ENCODE measurements around the gene HSD17B12. TPM values are rescaled to one million over a fixed set of nuclear protein-coding genes. Genes with fewer than 3 reads are reported as not detected.
A peak's percentile ranks its signal among the peaks of the same experiment; 100 is the strongest.

The HSD17B12 gene
- total RNA-seq, 4 donors from 2014 or later: 27.9 to 161 (median 99.8) TPM

GRCh38 chr11:43706631-43707030, 26.1 kb downstream of the HSD17B12 start:
- no peaks in the 10 kb centered on the region for H3K36me3 ChIP-seq
- no peak overlapping the region for H3K27ac ChIP-seq
- no peak for TF ChIP-seq POLR2A (IDR thresholded peaks at IDR 0.05)
- no peak for TF ChIP-seq CTCF (IDR thresholded peaks at IDR 0.05)
- H3K9me3 ChIP-seq: peaks cover 0 to 6% of the 10 kb centered on the region in 2 donors
- H3K27me3 ChIP-seq: no peaks in the 10 kb centered on the region
- no peak for DNase-seq
- no peaks in the 10 kb centered on the region for H3K4me1 ChIP-seq
- intact Hi-C loops (cut with DNase I; ENCODE audit: low total_unique reads): no loop called here
- H3K4me3 ChIP-seq: no peak overlapping the region

- TF ChIP-seq POLR2A (IDR thresholded peaks at IDR 0.05) (no peak), CTCF (IDR thresholded peaks at IDR 0.05) (peak in 1 of 4 experiments; percentile 27)
- no peak for DNase-seq
Measured at GRCh38 chr11:43708776-43709175, 28.2 kb downstream of the HSD17B12 start.

GRCh38 chr11:43709689-43710088, 29.2 kb downstream of the HSD17B12 start:
- no peaks in the 10 kb centered on the region for H3K36me3 ChIP-seq
- no peak overlapping the region for H3K4me3 ChIP-seq
- no peaks in the 10 kb centered on the region for H3K4me1 ChIP-seq
- H3K27me3 ChIP-seq: no peaks in the 10 kb centered on the region
- TF ChIP-seq POLR2A (IDR thresholded peaks at IDR 0.05): no peak
- no peak for TF ChIP-seq CTCF (IDR thresholded peaks at IDR 0.05)
- DNase-seq: no peak
- intact Hi-C loops (cut with DNase I; ENCODE audit: low total_unique reads): no loop called here
- no peaks in the 10 kb centered on the region for H3K9me3 ChIP-seq
- no peak overlapping the region for H3K27ac ChIP-seq

More at GRCh38 chr11:43708776-43709175, 28.2 kb downstream of the HSD17B12 start:
- intact Hi-C loops (cut with DNase I; ENCODE audit: low total_unique reads): no loop called here
- Histone ChIP-seq H3K9me3 (no peaks in the 10 kb centered on the region), H3K4me3 (no peak overlapping the region), H3K36me3 (no peaks in the 10 kb centered on the region), H3K27ac (no peak overlapping the region), H3K4me1 (no peaks in the 10 kb centered on the region), H3K27me3 (no peaks in the 10 kb centered on the region)

DNA sequence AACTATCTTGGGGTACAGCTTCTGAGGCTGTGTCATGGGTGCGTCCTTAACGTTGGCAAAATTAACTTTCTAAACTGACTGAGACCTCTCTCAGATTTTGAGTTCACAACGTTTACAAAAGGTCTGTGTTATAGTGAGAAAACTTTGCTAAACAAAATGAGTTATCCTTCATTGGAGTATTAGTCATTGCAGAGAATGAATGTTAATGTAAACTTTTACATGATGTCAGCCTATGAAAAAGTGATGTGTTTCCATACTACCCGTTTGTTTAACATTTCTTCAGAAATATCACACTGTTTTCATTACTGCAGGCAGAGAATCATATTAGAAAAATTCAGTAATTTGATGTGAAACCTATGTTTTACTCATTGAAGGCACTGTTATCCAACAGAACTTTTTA, 32.1 kb downstream of the HSD17B12 start:
- no peaks in the 10 kb centered on the region for H3K9me3 ChIP-seq
- no peak overlapping the region for H3K4me3 ChIP-seq
- no peak for DNase-seq
- intact Hi-C loops (cut with DNase I; ENCODE audit: low total_unique reads): no loop called here
- no peak for TF ChIP-seq POLR2A (IDR thresholded peaks at IDR 0.05)
- no peaks in the 10 kb centered on the region for H3K4me1 ChIP-seq
- no peak overlapping the region for H3K27ac ChIP-seq
- no peaks in the 10 kb centered on the region for H3K36me3 ChIP-seq
- no peaks in the 10 kb centered on the region for H3K27me3 ChIP-seq

- H3K9me3 ChIP-seq: no peaks in the 10 kb centered on the region
Measured at GRCh38 chr11:43718373-43718772, 37.8 kb downstream of the HSD17B12 start.

More at GRCh38 chr11:43718373-43718772, 37.8 kb downstream of the HSD17B12 start:
- no peaks in the 10 kb centered on the region for H3K4me1 ChIP-seq
- intact Hi-C loops (cut with DNase I; ENCODE audit: low total_unique reads): no loop called here
- no peak for DNase-seq
- no peak overlapping the region for H3K4me3 ChIP-seq
- no peaks in the 10 kb centered on the region for H3K27me3 ChIP-seq
- no peak for TF ChIP-seq POLR2A (IDR thresholded peaks at IDR 0.05)
- no peak for TF ChIP-seq CTCF (IDR thresholded peaks at IDR 0.05)
- no peak overlapping the region for H3K27ac ChIP-seq
- H3K36me3 ChIP-seq: no peaks in the 10 kb centered on the region
